Suprapubic skin (tissue), 4 donors: Measurements from ENCODE around the gene ZBTB8B. TPM values are rescaled to one million over a fixed set of nuclear protein-coding genes. Genes with fewer than 3 reads are reported as not detected.
A peak's percentile ranks its signal among the peaks of the same experiment; 100 is the strongest.
"Not testable (repeated sequence)": the region's sequence is repeated elsewhere in the genome, so short reads cannot be mapped to it uniquely, and the experiment has no call there.

Source experiments
- DNase-seq, 2 donors: peaks; one replicate each; pipeline ENCODE4 v3.0.0-alpha.2; 2019; ENCODE audit warnings: low spot score in 2 of 2
- H3K27ac ChIP-seq: fragments of 200-600 bp; sonication (generic); one replicate; pipeline ENCODE4 v1.5.1; 2019
- H3K27me3 ChIP-seq: fragments of 200-600 bp; sonication (generic); one replicate; pipeline ENCODE4 v1.5.1; 2019
- H3K36me3 ChIP-seq: fragments of 200-600 bp; sonication (generic); one replicate; pipeline ENCODE4 v1.5.1; 2019
- H3K4me1 ChIP-seq: fragments of 200-600 bp; sonication (generic); one replicate; pipeline ENCODE4 v1.5.1; 2019
- H3K4me3 ChIP-seq: fragments of 200-600 bp; sonication (generic); one replicate; pipeline ENCODE4 v1.5.1; 2019; ENCODE audit warnings: mild to moderate bottlenecking
- H3K9me3 ChIP-seq: fragments of 200-600 bp; sonication (generic); one replicate; pipeline ENCODE4 v1.5.1; 2019
- CTCF ChIP-seq, 2 donors: fragments of 200-600 bp in 1 of 2; fragments of 450-650 bp in 1 of 2; sonication (generic) in 1 of 2; IDR thresholded peaks; one replicate each; pipeline ENCODE4 v1.5.1; 2016 to 2019; ENCODE audit warnings: antibody characterized with exemption in 2 of 2, mild to moderate bottlenecking in 1 of 2, moderate library complexity in 1 of 2
- EP300 ChIP-seq: sonication (generic); formaldehyde crosslinking; IDR thresholded peaks from one replicate; pipeline ENCODE4 v1.6.1; 2017; ENCODE audit warnings: antibody characterized with exemption
- POLR2A ChIP-seq, 2 donors: fragments of 450-650 bp; IDR thresholded peaks; one replicate each; pipeline ENCODE4 v1.6.1; 2017; ENCODE audit warnings: antibody characterized with exemption in 2 of 2, mild to moderate bottlenecking in 2 of 2, moderate library complexity in 2 of 2
- POLR2AphosphoS5 ChIP-seq, 3 donors: sonication (generic); formaldehyde crosslinking; IDR thresholded peaks; one replicate each; pipeline ENCODE4 v1.6.1; 2017; ENCODE audit warnings: antibody characterized with exemption in 3 of 3
- WGBS: methylation state at CpG from one replicate; pipeline ENCODE4 v1.1.5; 2018; 5-methylcytosine and 5-hydroxymethylcytosine counted together
- total RNA-seq, 4 donors: library from RNA; depleted of rRNA; stranded (reverse); fragments of >200 nt; gene quantifications; one replicate each; pipeline ENCODE4 v1.1.0, GENCODE V29; 2016

ZBTB8B gene
- total RNA-seq, 4 donors from 2014 or later: 0.08 TPM; not detected in 3

- 38% methylated on average over 4 of the region's 4 CpGs for WGBS
- no peak overlapping the region for H3K4me3 ChIP-seq
- TF ChIP-seq POLR2A (IDR thresholded peaks at IDR 0.05) (no peak), CTCF (IDR thresholded peaks at IDR 0.05) (no peak), POLR2AphosphoS5 (IDR thresholded peaks at IDR 0.05) (no peak), EP300 (no peak)
- H3K27ac ChIP-seq: no peak overlapping the region
- H3K27me3 ChIP-seq: no peaks in the 10 kb centered on the region
- H3K36me3 ChIP-seq: no peaks in the 10 kb centered on the region
- peaks cover 5% of the 10 kb centered on the region for H3K4me1 ChIP-seq
- no peaks in the 10 kb centered on the region for H3K9me3 ChIP-seq
- no peak for DNase-seq
These were observed 33.0 kb upstream of the ZBTB8B start for GRCh38 chr1:32431736-32432400.

GRCh38 chr1:32438136-32438535 lies 26.7 kb upstream of the ZBTB8B start:
- WGBS: 45% methylated on average over 1 of the region's 1 CpG
- H3K27me3 ChIP-seq: no peaks in the 10 kb centered on the region
- DNase-seq: no peak
- H3K4me3 ChIP-seq: no peak overlapping the region
- no peak for TF ChIP-seq CTCF (IDR thresholded peaks at IDR 0.05)
- TF ChIP-seq EP300: no peak
- no peak for TF ChIP-seq POLR2AphosphoS5 (IDR thresholded peaks at IDR 0.05)
- no peak for TF ChIP-seq POLR2A (IDR thresholded peaks at IDR 0.05)
- H3K36me3 ChIP-seq: no peaks in the 10 kb centered on the region
- H3K27ac ChIP-seq: no peak overlapping the region
- H3K9me3 ChIP-seq: no peaks in the 10 kb centered on the region
- no peaks in the 10 kb centered on the region for H3K4me1 ChIP-seq

GRCh38 chr1:32438777-32439176 lies 26.1 kb upstream of the ZBTB8B start:
- H3K4me3 ChIP-seq, H3K27me3 ChIP-seq, H3K36me3 ChIP-seq, H3K4me1 ChIP-seq, H3K27ac ChIP-seq, DNase-seq, H3K9me3 ChIP-seq: not testable (repeated sequence)
- WGBS: 87% methylated on average over 4 of the region's 4 CpGs

- not testable (repeated sequence) for H3K27me3 ChIP-seq, H3K27ac ChIP-seq, H3K9me3 ChIP-seq, H3K4me1 ChIP-seq, H3K36me3 ChIP-seq, DNase-seq, H3K4me3 ChIP-seq
- 94% methylated on average over 10 of the region's 10 CpGs for WGBS
These were observed 23.4 kb upstream of the ZBTB8B start for GRCh38 chr1:32441467-32441866.

- no peak for DNase-seq
- Histone ChIP-seq H3K9me3 (peaks cover 5% of the 10 kb centered on the region), H3K36me3 (no peaks in the 10 kb centered on the region), H3K4me3 (peak overlapping the region; percentile 29), H3K27me3 (peaks cover 2% of the 10 kb centered on the region), H3K4me1 (peaks cover 6% of the 10 kb centered on the region), H3K27ac (no peak overlapping the region)
- WGBS: 30% methylated on average over 13 of the region's 13 CpGs
- TF ChIP-seq EP300 (no peak), POLR2AphosphoS5 (IDR thresholded peaks at IDR 0.05) (no peak), CTCF (IDR thresholded peaks at IDR 0.05) (no peak), POLR2A (IDR thresholded peaks at IDR 0.05) (no peak)
These were observed 17.2 kb upstream of the ZBTB8B start for GRCh38 chr1:32447469-32448185.

GRCh38 chr1:32448186-32448772 lies 16.6 kb upstream of the ZBTB8B start:
- H3K27ac ChIP-seq, H3K36me3 ChIP-seq, H3K27me3 ChIP-seq, H3K4me1 ChIP-seq, H3K9me3 ChIP-seq: not testable (repeated sequence)
- peak; percentile 78 to 85 for DNase-seq
- peak; percentile 64 to 86 for TF ChIP-seq CTCF (IDR thresholded peaks at IDR 0.05)
- 50% methylated on average over 12 of the region's 12 CpGs for WGBS
- peak overlapping the region; percentile 29 for H3K4me3 ChIP-seq
